IMR-90 (cell line): ENCODE data around the gene TP53TG5. TPM values are rescaled to one million over a fixed set of nuclear protein-coding genes. Genes with fewer than 3 reads are reported as not detected.

Experiments
- ATAC-seq: fragments of 200-7000 bp; cut with Tn5 transposase; 2 replicates; pipeline ENCODE4 v1.9.1; 2020; ENCODE audit warnings: low read depth, mild to moderate bottlenecking, moderate library complexity
- BruUV-seq: library from RNA; stranded (reverse); fragments of 400-500 nt; replicated peaks from 2 replicates; lab custom pipeline; 2021; lab: Mats Ljungman, UMichigan
- CTCF ChIA-PET: fragments of 300-600 bp; formaldehyde crosslinking; extraction: SDS; loops from one replicate; lab custom pipeline; 2021; ENCODE audit warnings: antibody characterized with exemption; lab: Yijun Ruan, JAX
- POLR2A ChIA-PET: fragments of 300-600 bp; sonication (Branson Sonifier 250); formaldehyde crosslinking; loops from one replicate; lab custom pipeline; 2022; ENCODE audit warnings: antibody characterized with exemption; ENCODE audit not compliant: unreplicated experiment; lab: Charles Lee
- DNase-seq: peaks from one replicate; pipeline ENCODE4 v3.0.0; 2013
- H2AFZ ChIP-seq: replicated peaks from 2 replicates; pipeline ENCODE3; 2013; ENCODE audit warnings: low read length, mild to moderate bottlenecking; ENCODE audit not compliant: poor library complexity
- H2AK5ac ChIP-seq: 2 replicates; pipeline ENCODE4 v1.6.1; 2013; ENCODE audit warnings: low read depth, low read length, inconsistent platforms
- H2AK9ac ChIP-seq: replicated peaks from 2 replicates; pipeline ENCODE3; 2013; ENCODE audit warnings: mild to moderate bottlenecking, low read depth, low read length, moderate library complexity; ENCODE audit not compliant: poor library complexity
- H2BK120ac ChIP-seq: 2 replicates; pipeline ENCODE4 v1.6.1; 2013; ENCODE audit warnings: low read depth, low read length, inconsistent platforms
- H2BK15ac ChIP-seq: 3 replicates; pipeline ENCODE4 v1.6.1; 2013; ENCODE audit warnings: low read depth, low read length, inconsistent platforms
- H2BK20ac ChIP-seq: 2 replicates; pipeline ENCODE4 v1.6.1; 2013; ENCODE audit warnings: low read depth, mild to moderate bottlenecking, inconsistent platforms, low read length, moderate library complexity
- H2BK5ac ChIP-seq: 2 replicates; pipeline ENCODE4 v1.6.1; 2013; ENCODE audit warnings: mild to moderate bottlenecking, low read depth, low read length, inconsistent platforms; ENCODE audit not compliant: poor library complexity, severe bottlenecking
- H3K14ac ChIP-seq: replicated peaks from 2 replicates; pipeline ENCODE4 v1.6.1; 2013; ENCODE audit warnings: low read depth, low read length, inconsistent platforms
- H3K18ac ChIP-seq: 2 replicates; pipeline ENCODE4 v1.6.1; 2013; ENCODE audit warnings: low read depth, low read length, control low read depth
- H3K23ac ChIP-seq: 2 replicates; pipeline ENCODE4 v1.6.1; 2013; ENCODE audit warnings: low read depth, low read length, inconsistent platforms
- H3K27ac ChIP-seq: 2 replicates; pipeline ENCODE4 v1.5.1; 2013; ENCODE audit warnings: mild to moderate bottlenecking, control low read depth, low read length; ENCODE audit not compliant: insufficient read depth
- H3K27me3 ChIP-seq: 2 replicates; pipeline ENCODE4 v1.6.1; 2013; ENCODE audit warnings: low read length; ENCODE audit not compliant: control insufficient read depth, insufficient read depth
- H3K36me3 ChIP-seq: 2 replicates; pipeline ENCODE4 v1.6.1; 2013; ENCODE audit warnings: low read length, mixed read lengths; ENCODE audit not compliant: control insufficient read depth, insufficient read depth
- H3K4ac ChIP-seq: 2 replicates; pipeline ENCODE4 v1.6.1; 2013; ENCODE audit warnings: low read depth, low read length, inconsistent platforms
- H3K4me1 ChIP-seq: 2 replicates; pipeline ENCODE4 v1.6.1; 2013; ENCODE audit warnings: low read length, mixed read lengths; ENCODE audit not compliant: control insufficient read depth, insufficient read depth
- H3K4me2 ChIP-seq: 2 replicates; pipeline ENCODE4 v1.6.1; 2013; ENCODE audit warnings: low read depth, mild to moderate bottlenecking, control low read depth, low read length, moderate library complexity
- H3K4me3 ChIP-seq: 2 replicates; pipeline ENCODE4 v1.5.1; 2013; ENCODE audit warnings: low read depth, mild to moderate bottlenecking, control low read depth, low read length, moderate library complexity; ENCODE audit not compliant: insufficient read depth
- H3K56ac ChIP-seq: 2 replicates; pipeline ENCODE4 v1.6.1; 2013; ENCODE audit warnings: low read length, inconsistent platforms; ENCODE audit not compliant: insufficient read depth; ENCODE audit errors: extremely low read depth
- H3K79me1 ChIP-seq, 2 experiments: 2 replicates each; pipeline ENCODE4 v1.6.1; 2013; ENCODE audit warnings: low read length in 2 of 2, inconsistent platforms in 1 of 2, low read depth in 1 of 2
- H3K9ac ChIP-seq: 2 replicates; pipeline ENCODE4 v1.6.1; 2013; ENCODE audit warnings: low read depth, low read length, control low read depth
- H3K9me1 ChIP-seq: 2 replicates; pipeline ENCODE4 v1.6.1; 2013; ENCODE audit warnings: low read length, inconsistent platforms; ENCODE audit not compliant: insufficient read depth
- H3K9me3 ChIP-seq: 2 replicates; pipeline ENCODE4 v1.6.1; 2013; ENCODE audit warnings: low read length; ENCODE audit not compliant: control insufficient read depth, insufficient read depth
- H4K20me1 ChIP-seq: 2 replicates; pipeline ENCODE4 v1.6.1; 2013; ENCODE audit warnings: low read length, inconsistent platforms; ENCODE audit not compliant: insufficient read depth
- H4K5ac ChIP-seq: 2 replicates; pipeline ENCODE4 v1.6.1; 2013; ENCODE audit warnings: mild to moderate bottlenecking, low read depth, low read length, control low read depth
- H4K8ac ChIP-seq, 2 experiments: 2 replicates each; pipeline ENCODE4 v1.6.1; 2013; ENCODE audit warnings: low read depth in 2 of 2, low read length in 2 of 2, control low read depth in 1 of 2, inconsistent platforms in 1 of 2
- H4K91ac ChIP-seq: 2 replicates; pipeline ENCODE4 v1.6.1; 2013; ENCODE audit warnings: low read depth, low read length, inconsistent platforms; ENCODE audit not compliant: insufficient read depth
- BHLHE40 ChIP-seq: fragments of 150-350 bp; IDR thresholded peaks from 2 replicates; pipeline ENCODE4 v1.6.1; 2016; ENCODE audit warnings: mild to moderate bottlenecking, low read depth, low read length
- CHD1 ChIP-seq: IDR thresholded peaks from 2 replicates; pipeline ENCODE4 v1.6.1; 2012; ENCODE audit warnings: low read depth, low read length, improper control_type of control experiment
- CTCF ChIP-seq: conservative IDR thresholded peaks from 2 replicates; pipeline ENCODE4 v1.5.1; 2012; ENCODE audit warnings: mild to moderate bottlenecking, low read depth, low read length, improper control_type of control experiment
- FOS ChIP-seq: fragments of 150-350 bp; IDR thresholded peaks from 2 replicates; pipeline ENCODE4 v1.6.1; 2016; ENCODE audit warnings: low read depth, low read length
- MAZ ChIP-seq: IDR thresholded peaks from 2 replicates; pipeline ENCODE4 v1.6.1; 2012; ENCODE audit warnings: low read depth, mild to moderate bottlenecking, low read length, improper control_type of control experiment, moderate library complexity, borderline replicate concordance
- NFE2L2 ChIP-seq: fragments of 150-350 bp; IDR thresholded peaks from 2 replicates; pipeline ENCODE4 v1.6.1; 2016; ENCODE audit warnings: low read depth, mild to moderate bottlenecking, low read length
- POLR2A ChIP-seq: IDR thresholded peaks from 2 replicates; pipeline ENCODE4 v1.6.1; 2012; ENCODE audit warnings: mild to moderate bottlenecking, low read depth, low read length
- RCOR1 ChIP-seq: IDR thresholded peaks from 2 replicates; pipeline ENCODE4 v1.6.1; 2012; ENCODE audit warnings: mild to moderate bottlenecking, low read length, improper control_type of control experiment; ENCODE audit not compliant: insufficient replicate concordance
- WGBS, 2 experiments: methylation state at CpG; one replicate each; pipeline versions ENCODE4 v1.1.5 to v1.1.7; 2013; ENCODE audit warnings: missing lambda C conversion rate in 2 of 2; ENCODE audit not compliant: insufficient read length in 1 of 2; ENCODE audit errors: extremely low coverage in 2 of 2; 5-methylcytosine and 5-hydroxymethylcytosine counted together
- dilution Hi-C: fragments of 300-500 bp; cut with HindIII; formaldehyde crosslinking; loops from one replicate; pipeline ENCODE4 v1.14.3; 2018; ENCODE audit warnings: low sequenced_read_pairs; ENCODE audit not compliant: unreplicated experiment
- in situ Hi-C: fragments of 300-500 bp; cut with MboI; formaldehyde crosslinking; loops from 3 replicates; pipeline ENCODE4 v1.14.3; 2019; ENCODE audit warnings: low sequenced_read_pairs, inconsistent platforms, mixed read lengths
- intact Hi-C: fragments of 100-400 bp; cut with micrococcal nuclease; formaldehyde crosslinking; loops from 2 replicates; pipeline ENCODE4 v1.10.0; 2022
- polyA plus RNA-seq, 3 experiments: library from polyadenylated mRNA; depleted of rRNA; stranded (reverse); fragments of >200 nt; gene quantifications; 2 replicates each; pipeline ENCODE4 v1.2.3, GENCODE V29; 2012; ENCODE audit warnings: low replicate concordance in 1 of 3
- total RNA-seq: library from RNA; depleted of rRNA; stranded (reverse); fragments of >200 nt; gene quantifications from 2 replicates; pipeline ENCODE4 v1.2.3, GENCODE V29; 2012

The TP53TG5 gene
- total and polyA plus RNA-seq, 2 of the 4 experiments (the other 2 are of a cell fraction), result not detected

- H2BK15ac ChIP-seq, result no peak overlapping the region
- H3K27ac ChIP-seq, result peak overlapping the region; percentile 94
- H2AK9ac ChIP-seq, result peak overlapping the region; percentile 98
- H3K36me3 ChIP-seq, result peaks cover 19% of the 10 kb centered on the region
- H3K18ac ChIP-seq, result no peak overlapping the region
- WGBS, 2 experiments, result 24% methylated on average over 16 of the region's 23 CpGs; no CpG with 5 or more reads in 1 of the 2 experiments
- no peak overlapping the region for H4K5ac ChIP-seq
- H3K79me1 ChIP-seq, result peaks cover 9 to 39% of the 10 kb centered on the region in 2 experiments
- 0 out of 2 replicates have a peak overlapping the region, but pooled peaks have one; percentile 46 for H3K4ac ChIP-seq
- dilution Hi-C loops, result no loop called here
- no peaks in the 10 kb centered on the region for H3K27me3 ChIP-seq
- H4K91ac ChIP-seq, result no peak overlapping the region; the same call in 1 of the 2 replicates
- DNase-seq (no peak), ATAC-seq (no peak)
- H2BK5ac ChIP-seq, result peak overlapping the region; percentile 10
- H3K4me2 ChIP-seq, result peak overlapping the region; percentile 61
- in situ Hi-C loops, result no loop called here
- H4K20me1 ChIP-seq, result no peaks in the 10 kb centered on the region
- peak overlapping the region; percentile 68 for H3K56ac ChIP-seq
- ChIA-PET CTCF (interaction anchor here (0.6 to 2.1 kb wide), 12 partner anchors 8 to 120 kb away, joined by 3 to 16 read pairs (median 3); no protein-coding TSS in a partner anchor), POLR2A (interaction anchor here (0.8 to 1.1 kb wide), 2 partner anchors 8 to 26 kb away, joined by 4 read pairs; no protein-coding TSS in a partner anchor)
- peak overlapping the region; percentile 65 for H3K23ac ChIP-seq
- no peak for TF ChIP-seq BHLHE40
- no peak for TF ChIP-seq CTCF
- TF ChIP-seq NFE2L2, result no peak
- no peak for TF ChIP-seq FOS
- no peak for TF ChIP-seq RCOR1
- no peak for TF ChIP-seq POLR2A
- no peak for TF ChIP-seq CHD1
- TF ChIP-seq MAZ, result no peak
- H4K8ac ChIP-seq, result peak overlapping the region; percentile 20 to 76; a peak in 2 of 4 replicates
- no peaks in the 10 kb centered on the region for H3K9me3 ChIP-seq
- H3K14ac ChIP-seq, result peak overlapping the region; percentile 24
- H3K9ac ChIP-seq, result peak overlapping the region; percentile 91
- peak overlapping the region; percentile 57; the same call in 1 of the 2 replicates for H2AK5ac ChIP-seq
- intact Hi-C loops, result loop anchor here (1.0 to 5.0 kb wide), 4 partner anchors 45 to 407 kb away; partner anchors contain the start of gene PIGT
- H2BK20ac ChIP-seq, result no peak overlapping the region
- H2BK120ac ChIP-seq, result peak overlapping the region; percentile 22; the same call in 1 of the 2 replicates
- H3K9me1 ChIP-seq, result peaks cover 14% of the 10 kb centered on the region
- H3K4me3 ChIP-seq, result peak overlapping the region; percentile 65
- no TSS peak for BruUV-seq
- peaks cover 8% of the 10 kb centered on the region for H3K4me1 ChIP-seq
- peak overlapping the region; percentile 100 for H2AFZ ChIP-seq
Measured at GRCh38 chr20:45363611-45364492, 14.3 kb downstream of the TP53TG5 start.
